GM11168 (cell line): ENCODE measurements around the gene RNF167.

Experiments used
- in situ Hi-C: fragments of 300-500 bp; cut with MboI; formaldehyde crosslinking; loops from one replicate; pipeline ENCODE4 v1.12.0; 2022; ENCODE audit warnings: low sequenced_read_pairs; ENCODE audit not compliant: unreplicated experiment

RNF167 gene

GRCh38 chr17:4939796-4940554 lies at the start of gene RNF167, which contains the start of gene SLC25A11:
RNF167 (plus strand) TSS chr17:4940268; CDS start chr17:4940910, 642 bp downstream.
SLC25A11 (minus strand) TSS chr17:4940046; CDS start chr17:4939910, 136 bp downstream.
- in situ Hi-C loops, result no loop called here

GRCh38 chr17:4891411-4892410 lies 48.4 kb upstream of the RNF167 start:
- in situ Hi-C loops, result no loop called here

GRCh38 chr17:4892499-4893221 lies 47.4 kb upstream of the RNF167 start:
- in situ Hi-C loops, result no loop called here

- in situ Hi-C loops, result no loop called here
These were observed 46.8 kb upstream of the RNF167 start for GRCh38 chr17:4893272-4893671.

- in situ Hi-C loops, result no loop called here
These were observed 46.1 kb upstream of the RNF167 start for GRCh38 chr17:4893721-4894560.

GRCh38 chr17:4895121-4895520 lies 44.9 kb upstream of the RNF167 start:
- in situ Hi-C loops, result no loop called here

- in situ Hi-C loops, result no loop called here
These were observed 44.3 kb upstream of the RNF167 start for GRCh38 chr17:4895657-4896331.

- in situ Hi-C loops, result no loop called here
These were observed 43.5 kb upstream of the RNF167 start for GRCh38 chr17:4896332-4897197.

GRCh38 chr17:4897198-4897687 lies 42.8 kb upstream of the RNF167 start:
- in situ Hi-C loops, result no loop called here

- in situ Hi-C loops, result no loop called here
These were observed 42.3 kb upstream of the RNF167 start for GRCh38 chr17:4897785-4898184.

- in situ Hi-C loops, result no loop called here
These were observed 41.7 kb upstream of the RNF167 start for GRCh38 chr17:4898351-4898750.

GRCh38 chr17:4898927-4899326 lies 41.1 kb upstream of the RNF167 start:
- in situ Hi-C loops, result no loop called here

GRCh38 chr17:4899341-4900230 lies 40.5 kb upstream of the RNF167 start, which contains the start of gene C17orf107:
C17orf107 (plus strand) TSS chr17:4899536; CDS start chr17:4899763, 227 bp downstream.
- in situ Hi-C loops, result no loop called here

GRCh38 chr17:4900231-4901107 lies 39.6 kb upstream of the RNF167 start:
- in situ Hi-C loops, result no loop called here

- in situ Hi-C loops, result no loop called here
These were observed 38.9 kb upstream of the RNF167 start for GRCh38 chr17:4901108-4901647.
